Frontal cortex (tissue), 4 donors: ENCODE results near the gene CCND2. TPM values are rescaled to one million over a fixed set of nuclear protein-coding genes. Genes with fewer than 3 reads are reported as not detected.

Experiments used
- DNase-seq, 2 donors: peaks; one replicate each; pipeline ENCODE4 v3.0.0; 2012; ENCODE audit warnings: low spot score in 2 of 2
- FAIRE-seq: peaks from 2 replicates; lab custom pipeline; 2012; peaks lifted over from hg19 to GRCh38; lab: Jason Lieb, UNC
- total RNA-seq: library from RNA; depleted of rRNA; stranded (reverse); fragments of >200 nt; gene quantifications from one replicate; pipeline ENCODE4 v1.2.3, GENCODE V29; 2014
- donor health status: control.
- donor health status: control.
- donor health status: control.

Gene CCND2
- total RNA-seq, 1 donor from 2014 or later, result 161 TPM

DNA sequence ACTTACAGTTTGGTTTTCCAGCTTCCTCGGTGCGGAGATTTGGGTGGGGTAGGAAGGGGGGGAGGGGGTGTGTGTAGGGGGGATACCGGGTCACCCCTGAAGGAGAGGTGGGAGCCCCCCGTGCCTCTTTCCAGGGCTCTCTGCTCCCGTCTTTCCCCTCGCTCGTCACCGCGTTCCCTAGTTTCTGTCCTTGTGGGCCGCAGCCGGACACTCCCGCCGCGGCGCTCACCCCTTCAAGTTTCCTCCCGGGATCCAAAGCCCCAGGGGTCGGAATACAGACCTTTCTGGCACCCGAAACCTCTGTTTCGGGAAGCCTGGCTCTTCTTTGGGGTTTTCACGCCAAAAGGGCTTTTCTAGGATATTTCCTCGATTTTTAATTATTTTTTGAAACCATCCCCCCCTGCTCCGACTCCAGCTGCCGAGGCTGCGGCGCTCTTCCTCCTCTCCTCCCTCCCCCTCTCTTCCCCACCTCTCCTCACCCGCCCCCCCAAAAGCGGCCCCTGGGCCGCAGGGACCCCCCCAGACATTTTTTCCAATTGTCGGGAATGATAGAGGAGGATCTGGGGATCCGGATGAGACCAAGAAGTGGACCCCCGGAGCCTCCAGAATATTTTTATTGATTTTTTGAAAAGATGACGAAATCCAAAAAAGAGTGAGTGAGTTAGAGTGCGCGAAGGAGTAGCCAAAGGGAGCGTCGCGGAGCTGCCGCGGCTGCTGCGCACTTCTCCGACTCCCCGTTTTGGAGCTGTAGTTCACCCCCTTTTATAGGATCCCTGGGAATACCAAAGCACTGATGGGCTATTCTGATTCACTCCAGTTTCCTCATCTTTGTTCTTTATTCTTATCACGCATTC, 1.7 kb downstream of the CCND2 start:
- no peak for DNase-seq
- no peak for FAIRE-seq

DNA sequence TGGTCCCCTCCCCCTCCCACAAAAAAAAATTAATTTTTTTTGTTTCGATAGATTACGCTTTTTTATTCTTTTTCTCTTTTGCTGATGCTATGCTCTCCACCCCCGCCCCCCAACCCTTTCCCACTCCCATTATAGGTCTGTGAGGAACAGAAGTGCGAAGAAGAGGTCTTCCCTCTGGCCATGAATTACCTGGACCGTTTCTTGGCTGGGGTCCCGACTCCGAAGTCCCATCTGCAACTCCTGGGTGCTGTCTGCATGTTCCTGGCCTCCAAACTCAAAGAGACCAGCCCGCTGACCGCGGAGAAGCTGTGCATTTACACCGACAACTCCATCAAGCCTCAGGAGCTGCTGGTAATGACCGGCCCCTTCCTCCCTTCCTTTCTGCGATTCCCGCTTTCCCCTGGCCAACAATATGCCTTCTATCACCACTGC, 2.3 kb downstream of the CCND2 start:
- FAIRE-seq (no peak), DNase-seq (no peak)

DNA sequence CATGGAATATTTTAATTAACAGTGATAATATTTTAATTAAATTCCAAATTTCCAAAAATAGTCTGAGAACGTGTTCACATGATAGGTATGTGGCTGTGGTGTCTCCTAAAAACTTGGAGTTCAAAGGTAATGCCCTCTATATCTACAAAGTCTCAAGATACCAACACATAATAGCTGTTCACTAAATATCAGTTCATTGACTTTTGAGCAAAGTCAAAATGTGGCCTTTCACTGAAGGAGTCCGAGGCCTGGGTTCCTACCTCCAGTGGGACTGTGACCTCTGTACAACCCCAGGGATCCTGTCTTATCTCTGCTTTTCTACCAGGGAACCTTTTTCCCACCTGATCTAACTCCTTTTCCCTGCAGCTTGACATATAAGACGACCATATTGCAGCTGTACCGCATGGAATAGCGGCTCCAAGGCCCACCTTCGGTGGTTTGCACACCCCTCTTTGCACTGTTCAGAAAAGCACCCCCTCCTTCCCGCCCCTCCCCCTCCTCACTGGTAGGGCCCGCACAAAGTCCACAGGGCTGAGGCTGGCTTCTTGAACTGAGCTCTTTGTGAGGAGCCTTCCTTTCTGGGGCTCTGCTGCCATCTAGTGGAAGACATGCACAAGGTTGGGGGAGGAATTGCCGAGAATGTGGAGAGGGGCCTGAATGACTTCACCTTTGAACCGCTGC, 3.1 kb downstream of the CCND2 start:
- FAIRE-seq (no peak), DNase-seq (peak; percentile 73 to 77)

DNA sequence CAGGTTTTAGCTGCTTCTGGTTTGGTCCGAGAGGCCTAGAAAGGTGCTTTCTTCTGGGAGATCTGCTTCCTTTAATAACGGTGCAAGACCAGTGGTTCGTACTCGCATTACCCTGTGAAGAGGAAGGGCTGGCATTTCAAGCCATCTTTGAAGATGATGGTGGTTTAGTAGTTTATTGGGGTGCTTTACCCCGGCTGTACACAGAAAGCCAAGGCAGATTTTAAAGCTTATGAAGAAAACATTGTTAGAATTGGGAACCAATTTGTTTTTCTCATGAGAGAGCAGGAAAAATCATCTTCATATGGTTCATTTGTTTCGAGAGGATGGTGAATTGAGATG, 3.6 kb downstream of the CCND2 start:
- no peak for FAIRE-seq
- no peak for DNase-seq

DNA sequence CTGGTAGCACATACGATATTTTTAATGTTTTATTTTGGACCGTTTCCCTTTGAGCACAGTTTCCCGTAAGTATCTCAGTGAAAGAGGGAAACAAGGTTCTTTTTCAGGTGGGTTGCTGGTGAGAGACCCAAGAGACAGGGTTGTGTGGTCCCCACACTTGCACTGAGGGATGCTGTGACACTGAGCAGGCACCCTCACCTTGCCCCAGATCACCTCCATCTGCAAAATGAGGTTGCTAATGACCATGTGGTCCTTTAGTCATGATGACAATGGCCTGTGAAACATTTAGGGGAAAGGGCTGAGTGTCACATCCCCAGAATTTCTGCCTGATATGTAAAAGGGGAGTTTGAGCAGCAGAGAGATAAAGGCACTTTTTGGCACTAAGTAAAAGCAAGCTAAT, 4.3 kb downstream of the CCND2 start:
- DNase-seq (no peak), FAIRE-seq (no peak)

DNA sequence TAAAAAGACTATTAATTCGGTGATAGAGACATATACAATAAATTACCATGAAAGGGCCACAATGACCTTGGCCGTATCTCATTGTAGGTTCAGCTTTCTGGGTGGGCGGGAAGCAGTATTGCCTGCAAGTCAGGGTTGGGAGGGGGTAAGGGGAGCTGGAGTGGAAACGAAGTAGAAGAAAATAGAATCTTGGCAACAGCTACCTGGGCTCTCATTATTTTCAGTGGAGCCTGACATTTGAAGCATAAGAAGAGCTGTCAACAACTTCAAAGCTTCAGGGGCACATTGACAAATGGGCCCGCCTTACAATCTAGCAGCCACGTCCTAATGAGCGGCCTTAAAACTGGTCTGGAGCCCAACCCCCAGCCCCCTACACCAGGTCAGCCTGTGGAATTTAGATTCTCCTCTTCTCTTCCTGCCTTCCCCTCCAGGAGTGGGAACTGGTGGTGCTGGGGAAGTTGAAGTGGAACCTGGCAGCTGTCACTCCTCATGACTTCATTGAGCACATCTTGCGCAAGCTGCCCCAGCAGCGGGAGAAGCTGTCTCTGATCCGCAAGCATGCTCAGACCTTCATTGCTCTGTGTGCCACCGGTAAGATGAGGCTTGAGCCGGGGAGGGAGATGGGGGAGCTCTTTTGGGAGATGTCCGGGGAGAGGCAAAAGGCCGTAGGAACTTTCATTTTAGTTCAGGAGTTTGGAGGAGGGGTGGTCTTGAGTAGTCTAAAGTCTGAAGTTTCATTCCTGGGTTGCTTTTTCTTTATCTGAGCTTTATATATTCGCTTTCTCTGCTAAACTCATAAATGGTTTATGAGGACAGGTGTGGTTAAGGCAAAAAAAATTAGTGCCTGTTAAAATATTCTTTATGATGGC, 5.0 kb downstream of the CCND2 start:
- no peak for DNase-seq
- FAIRE-seq, result no peak

DNA sequence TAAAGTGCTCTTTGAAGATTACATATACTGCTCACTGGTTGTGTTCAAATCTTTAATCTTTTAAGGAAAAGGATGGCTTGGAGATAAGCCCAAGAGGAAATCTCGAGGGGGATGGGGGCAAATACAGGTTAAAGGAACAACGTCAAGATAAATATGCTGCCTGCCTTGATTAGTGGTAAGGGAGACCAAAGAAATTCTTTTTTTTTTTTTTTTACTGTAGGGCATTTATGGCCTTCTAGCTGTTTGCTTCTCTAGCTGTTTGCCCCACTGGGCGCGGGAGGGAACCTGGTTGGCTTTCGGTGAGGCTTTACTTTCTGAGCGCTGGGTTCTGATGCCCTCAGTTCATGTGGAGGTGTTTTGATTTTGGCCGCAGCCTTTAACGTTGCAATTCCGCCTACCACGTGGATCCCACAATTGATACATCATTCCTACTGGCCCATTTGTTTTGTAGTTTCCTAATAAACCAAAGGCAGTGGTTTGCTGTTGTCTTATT, 5.7 kb downstream of the CCND2 start:
- no peak for DNase-seq
- no peak for FAIRE-seq

DNA sequence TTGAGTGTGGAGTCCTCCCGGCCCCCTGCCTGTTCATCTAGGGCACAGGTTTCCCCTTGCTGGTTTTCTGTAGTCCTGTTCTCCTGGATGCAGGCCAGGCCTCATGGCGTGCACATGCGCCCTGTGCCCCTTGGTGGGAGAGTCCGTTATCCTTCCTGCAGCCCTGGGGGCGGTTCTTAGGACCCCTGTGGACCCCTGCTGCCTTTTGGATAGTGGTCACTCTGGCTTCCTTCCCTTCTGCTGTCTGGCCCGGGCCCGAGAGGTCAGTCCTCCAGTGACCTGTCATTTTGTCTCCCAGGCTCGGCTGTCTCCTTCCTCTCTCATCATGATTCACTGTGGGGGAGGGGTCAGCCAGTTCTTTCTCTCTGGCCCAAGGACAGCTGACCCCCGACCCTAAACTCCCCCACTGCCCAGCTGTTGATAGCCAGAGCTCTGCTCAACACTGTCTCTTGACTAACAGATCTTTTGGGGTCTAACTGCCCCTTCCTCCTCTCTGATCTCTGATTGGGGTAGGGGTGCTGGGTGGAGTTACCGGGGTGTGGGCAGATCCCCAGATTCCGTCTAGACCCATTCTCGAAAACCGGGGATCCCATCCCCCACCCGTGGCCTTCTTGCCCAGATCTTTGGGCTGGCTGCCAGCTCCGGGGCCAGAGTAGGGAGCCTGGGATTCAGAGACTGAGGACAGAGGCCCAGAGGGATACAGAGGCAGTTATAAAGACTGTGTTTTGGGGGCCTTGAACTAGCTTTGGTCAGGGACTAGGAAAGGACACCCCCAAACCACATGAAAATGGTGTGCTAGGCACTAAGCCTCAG, 7.0 kb downstream of the CCND2 start:
- FAIRE-seq, result no peak
- no peak for DNase-seq

DNA sequence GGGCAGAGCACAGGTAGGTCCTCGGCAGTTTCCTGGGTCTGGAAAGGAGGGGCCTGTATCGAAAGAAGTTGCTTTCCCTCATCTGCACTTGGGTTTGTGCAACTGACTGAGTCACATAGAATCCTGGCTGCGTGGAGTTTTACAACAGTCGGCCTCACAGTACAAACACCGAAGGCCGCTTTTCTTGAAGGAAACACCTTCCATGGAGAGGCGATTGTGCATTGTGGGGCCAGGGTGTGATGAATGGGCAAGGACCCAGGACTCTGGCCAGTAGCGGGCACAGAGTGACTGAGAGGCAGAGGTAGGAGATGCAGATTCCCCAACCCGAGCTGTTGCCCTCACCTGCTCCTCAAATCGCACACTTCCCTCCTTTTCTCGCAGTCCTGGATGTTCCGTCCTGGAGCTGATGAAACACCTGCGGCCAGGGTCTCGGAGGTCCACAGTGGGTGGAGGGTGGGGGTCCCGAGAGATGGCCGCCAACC, 7.7 kb downstream of the CCND2 start:
- no peak for DNase-seq

DNA sequence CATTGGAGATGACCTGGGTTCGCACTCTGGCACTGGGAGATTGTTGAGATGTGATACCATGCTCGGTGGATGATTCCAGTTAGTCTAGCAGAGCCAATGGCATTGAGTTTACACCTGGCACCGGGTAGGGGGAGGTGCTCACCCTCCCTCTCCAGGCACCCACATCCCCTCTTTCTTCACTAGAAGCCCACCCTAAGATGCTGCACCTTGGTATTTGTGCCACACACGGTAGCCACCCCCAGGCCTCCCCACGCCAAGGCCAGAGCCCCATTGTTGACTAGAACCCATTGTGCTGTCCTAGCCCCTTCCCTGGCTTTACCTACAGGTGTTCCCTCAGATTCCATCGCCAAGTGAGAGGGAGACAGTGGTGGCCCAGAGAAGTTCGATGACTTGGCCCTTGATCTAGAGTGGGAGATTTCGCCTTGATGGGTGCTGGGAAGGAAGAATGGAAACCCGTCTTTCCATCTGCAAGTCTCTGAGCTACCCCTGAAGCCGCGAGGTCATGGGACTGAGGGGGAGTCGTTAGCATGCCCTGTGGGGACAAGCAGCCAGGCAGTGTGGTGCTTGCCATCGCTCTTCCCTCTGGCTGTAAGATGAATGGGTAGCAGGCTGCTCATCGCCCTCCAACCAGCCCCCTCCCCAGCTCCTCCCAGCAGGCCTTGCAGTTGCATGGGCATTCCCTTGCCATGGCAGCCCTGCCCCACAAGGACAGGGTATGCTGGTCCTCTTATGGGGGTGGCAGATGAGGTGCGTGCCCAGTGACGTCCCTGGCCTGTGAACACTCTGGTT, 8.7 kb downstream of the CCND2 start:
- DNase-seq (no peak), FAIRE-seq (no peak)

More for the DNA sequence above, 7.7 kb downstream of the CCND2 start:
- FAIRE-seq, result no peak

DNA sequence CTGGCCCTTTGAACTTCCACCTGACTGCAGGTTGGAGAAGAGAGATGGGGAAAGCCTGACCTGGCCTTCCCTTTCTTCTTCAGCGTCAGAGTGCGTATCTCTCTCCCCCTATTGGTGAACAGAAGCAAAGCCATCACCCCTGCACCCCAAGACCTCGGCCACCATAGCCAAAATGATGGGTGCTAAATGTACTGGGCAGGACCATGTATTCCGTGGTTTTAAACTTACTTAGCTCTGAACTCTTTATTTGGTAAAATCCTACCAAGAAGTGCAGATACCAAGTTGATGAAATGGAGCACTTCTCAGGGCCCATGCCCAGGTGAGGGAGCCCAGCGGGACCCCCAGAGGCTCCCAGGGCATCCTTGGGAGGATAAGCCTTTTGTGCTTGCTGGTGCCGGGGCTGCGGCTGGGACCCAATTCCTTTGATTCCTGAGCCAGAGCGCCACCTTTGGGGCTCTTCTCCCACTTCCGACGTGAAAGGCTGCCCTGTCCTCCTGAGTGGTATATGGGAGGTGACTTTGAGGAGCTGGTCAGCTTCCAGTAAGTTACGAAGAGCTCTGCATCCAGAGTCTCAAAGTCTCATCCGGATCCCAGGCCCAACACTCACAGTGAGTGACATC, 9.4 kb downstream of the CCND2 start:
- DNase-seq, result no peak
- no peak for FAIRE-seq

DNA sequence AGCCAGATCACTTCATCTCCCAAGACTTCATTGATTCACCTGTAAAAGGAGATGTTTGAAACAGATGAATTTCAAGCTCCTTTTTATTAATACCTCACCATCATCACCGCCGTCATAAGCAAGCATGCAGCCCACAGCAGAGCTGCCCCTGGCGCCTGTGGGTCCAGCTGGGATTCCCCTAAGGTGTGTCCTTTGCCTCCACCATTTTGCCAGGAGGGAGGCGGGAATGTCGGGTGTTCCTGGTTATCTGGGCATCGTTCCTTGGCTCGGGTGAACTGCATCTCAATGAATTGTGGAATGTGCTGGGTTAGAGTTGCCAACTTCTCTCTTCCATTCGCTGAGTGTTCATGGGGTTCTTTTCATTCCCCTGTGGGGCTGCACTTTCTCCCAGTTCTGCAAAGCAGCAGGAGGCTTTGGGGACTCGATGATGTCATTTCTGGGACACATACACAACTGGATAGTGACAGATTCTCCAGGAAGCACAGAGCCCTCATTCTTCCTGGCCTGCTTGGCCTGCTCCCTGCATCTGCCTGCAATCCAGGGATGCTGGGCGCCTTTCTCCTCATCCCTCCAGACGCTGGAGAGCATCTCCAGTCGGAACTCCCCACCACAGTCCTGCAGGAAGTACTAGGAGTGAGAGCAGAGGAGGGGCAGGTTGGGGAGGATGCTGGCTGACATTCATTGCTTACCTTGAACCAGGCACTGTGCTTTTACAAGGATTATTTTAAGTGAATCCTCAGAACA, 10.1 kb downstream of the CCND2 start:
- no peak for DNase-seq
- no peak for FAIRE-seq

DNA sequence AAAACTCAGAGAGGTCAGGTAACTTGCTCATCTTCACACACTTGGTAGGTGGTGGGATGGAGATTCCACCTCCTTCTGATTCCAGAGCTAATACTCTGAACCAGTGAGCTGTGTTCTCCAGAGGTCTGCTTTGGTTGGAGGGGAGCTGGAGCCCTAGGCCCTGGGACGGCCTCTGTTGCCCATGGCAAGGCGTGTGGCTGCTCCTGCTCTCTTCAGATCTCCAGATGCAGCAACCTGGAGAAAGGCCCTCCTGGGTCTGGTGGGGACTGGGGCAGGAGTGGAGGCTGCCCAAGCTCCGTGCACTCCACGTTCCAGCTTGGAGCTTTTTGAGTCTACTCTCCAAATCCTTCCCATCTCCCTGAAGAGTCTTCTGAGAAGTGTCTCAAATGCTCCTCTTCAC, 10.7 kb downstream of the CCND2 start:
- no peak for DNase-seq
- no peak for FAIRE-seq

DNA sequence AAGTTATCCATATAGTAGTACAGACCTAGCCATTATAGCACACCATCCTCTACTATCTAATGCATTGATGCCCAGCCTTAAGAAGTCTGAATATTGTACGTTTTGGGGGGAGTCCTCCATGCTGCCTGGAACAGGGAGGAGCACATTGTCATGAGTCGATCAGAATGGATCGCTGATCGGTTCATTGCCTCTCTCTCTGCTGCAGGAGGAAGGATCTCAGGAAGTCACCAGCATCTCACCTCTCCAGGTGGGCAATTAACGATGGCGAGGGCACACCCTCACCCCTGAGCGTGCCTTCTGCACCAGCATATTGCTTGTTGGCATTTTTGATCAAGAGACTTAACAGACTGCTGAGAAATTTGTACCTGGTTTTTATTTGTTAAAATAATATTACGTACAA, 11.5 kb downstream of the CCND2 start:
- no peak for DNase-seq
- FAIRE-seq, result no peak

DNA sequence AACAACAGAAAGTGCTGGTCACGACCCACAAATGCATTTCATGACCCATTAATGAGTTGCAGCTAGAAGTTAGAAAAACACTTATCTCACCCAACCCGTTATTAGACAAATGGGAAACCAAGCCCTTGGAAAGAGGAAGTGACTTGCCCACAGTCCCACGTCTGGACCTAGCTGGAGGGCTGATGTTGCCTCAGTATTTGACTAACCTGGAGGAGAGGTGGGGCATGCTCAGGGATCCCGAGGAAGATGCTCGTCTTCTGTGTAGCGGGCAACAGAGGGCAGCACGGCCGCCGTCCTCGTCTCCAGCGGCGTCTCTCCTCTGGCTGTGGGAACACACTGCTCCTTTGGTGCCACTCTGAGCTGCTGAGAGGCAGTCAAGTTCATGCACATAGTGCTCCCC, 12.7 kb downstream of the CCND2 start:
- DNase-seq (no peak), FAIRE-seq (no peak)

DNA sequence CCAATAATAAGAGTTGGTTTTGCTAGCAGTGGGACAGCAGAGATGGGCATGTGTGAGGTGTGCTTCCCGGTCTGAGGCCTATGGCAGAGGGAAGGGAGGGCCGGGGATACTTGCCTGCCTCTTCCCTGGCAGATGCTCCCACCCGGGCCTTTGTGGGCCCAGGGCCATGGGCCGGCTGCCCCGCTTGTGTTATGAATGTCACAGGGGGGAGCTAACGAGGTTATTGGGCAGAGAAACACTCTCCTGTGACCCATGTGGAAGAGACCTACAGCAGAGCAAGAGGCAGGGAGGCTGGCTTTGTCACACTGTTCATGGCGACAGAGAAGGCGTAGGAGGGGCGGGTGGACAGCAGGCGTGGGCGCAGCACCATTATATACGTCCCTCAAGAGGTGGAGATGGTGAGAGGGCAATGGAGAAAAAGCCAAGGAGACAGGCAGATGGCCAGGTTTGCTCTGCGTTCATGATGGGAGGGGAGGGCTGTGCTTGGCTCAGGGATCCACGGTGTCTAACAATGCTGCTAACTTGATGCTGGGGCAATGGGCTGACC, 13.3 kb downstream of the CCND2 start:
- FAIRE-seq, result no peak
- no peak for DNase-seq
